K562 (cell line): ENCODE results near the gene BMPER. TPM values are rescaled to one million over a fixed set of nuclear protein-coding genes. Genes with fewer than 3 reads are reported as not detected.

ENCODE experiments used
- ATAC-seq: fragments of 200-7000 bp; cut with Tn5 transposase; 3 replicates; pipeline ENCODE4 v1.9.1; 2020; ENCODE audit warnings: moderate library complexity
- BruUV-seq: library from RNA; stranded (reverse); fragments of 400-500 nt; replicated peaks from 2 replicates; lab custom pipeline; 2021; lab: Mats Ljungman, UMichigan
- CTCF ChIA-PET: fragments of 300-600 bp; formaldehyde crosslinking; extraction: SDS; loops from one replicate; lab custom pipeline; 2021; ENCODE audit warnings: low intra/inter-chr PET ratio; lab: Yijun Ruan, JAX
- POLR2A ChIA-PET: fragments of 300-600, 350-650 bp; sonication (Branson Sonifier 250); formaldehyde crosslinking; extraction: SDS; loops from one replicate; lab custom pipeline; 2021; ENCODE audit warnings: antibody characterized with exemption, inconsistent platforms; lab: Yijun Ruan, JAX
- DNase-seq, 4 experiments: peaks; one replicate each; pipeline versions ENCODE4 v3.0.0 to v3.0.0-alpha.2; 2011 to 2018; ENCODE audit warnings: low spot score in 3 of 4, mixed read lengths in 3 of 4; ENCODE audit errors: extremely low read depth in 1 of 4
- FAIRE-seq: peaks from 2 replicates; lab custom pipeline; 2011; peaks lifted over from hg19 to GRCh38; lab: Jason Lieb, UNC
- H2AFZ ChIP-seq: 2 replicates; pipeline ENCODE4 v1.6.0; 2011; ENCODE audit warnings: low read depth, low read length, control low read depth, inconsistent platforms
- H3K27ac ChIP-seq: fragments of 200-600 bp; 3 replicates; pipeline ENCODE4 v1.8.0; 2011; ENCODE audit warnings: low read depth, mild to moderate bottlenecking, control low read depth, inconsistent platforms, low read length, moderate library complexity, mixed read lengths; ENCODE audit errors: extremely low read depth
- H3K27me3 ChIP-seq, 2 experiments: fragments of 300-600 bp in 1 of 2; 2 replicates in 1 of 2; 3 replicates in 1 of 2; pipeline versions ENCODE4 v1.6.0 to v1.8.0; 2011; ENCODE audit warnings: inconsistent platforms in 2 of 2, low read length in 2 of 2, mild to moderate bottlenecking in 1 of 2, mixed read lengths in 1 of 2, moderate library complexity in 1 of 2; ENCODE audit not compliant: control insufficient read depth in 2 of 2, insufficient read depth in 2 of 2
- H3K36me3 ChIP-seq: fragments of 300-600 bp; 3 replicates; pipeline ENCODE4 v1.8.0; 2011; ENCODE audit warnings: mild to moderate bottlenecking, low read length, inconsistent platforms; ENCODE audit not compliant: control insufficient read depth, insufficient read depth
- H3K4me1 ChIP-seq, 2 experiments: fragments of 200-600 bp in 1 of 2; replicated peaks in 1 of 2; 2 replicates in 1 of 2; 3 replicates in 1 of 2; pipeline versions ENCODE4 v1.5.1 to v1.8.0; 2011; ENCODE audit warnings: inconsistent platforms in 2 of 2, low read length in 2 of 2, mild to moderate bottlenecking in 1 of 2, mixed read lengths in 1 of 2, moderate library complexity in 1 of 2; ENCODE audit not compliant: control insufficient read depth in 2 of 2, insufficient read depth in 2 of 2
- H3K4me2 ChIP-seq: 2 replicates; pipeline ENCODE4 v1.6.1; 2011; ENCODE audit warnings: low read length, control low read depth, inconsistent platforms, mixed read lengths; ENCODE audit not compliant: insufficient read depth
- H3K4me3 ChIP-seq: fragments of 200-600 bp; sonication (generic), shearing (Covaris generic); 2 replicates; pipeline ENCODE4 v1.5.1; 2016; ENCODE audit warnings: control low read depth, inconsistent platforms
- H3K79me2 ChIP-seq: fragments of 200-600 bp; 3 replicates; pipeline ENCODE4 v1.8.0; 2011; ENCODE audit warnings: low read length, inconsistent platforms; ENCODE audit not compliant: control insufficient read depth, insufficient read depth
- H3K9ac ChIP-seq, 2 experiments: 2 replicates each; pipeline versions ENCODE4 v1.6.0 to v1.6.1; 2011; ENCODE audit warnings: low read depth in 2 of 2, low read length in 2 of 2, control low read depth in 1 of 2, inconsistent platforms in 1 of 2, mild to moderate bottlenecking in 1 of 2, mixed read lengths in 1 of 2; ENCODE audit not compliant: insufficient read depth in 1 of 2
- H3K9me1 ChIP-seq: one replicate; pipeline ENCODE4 v1.6.0; 2011; ENCODE audit warnings: inconsistent platforms, mild to moderate bottlenecking, low read length, moderate library complexity; ENCODE audit not compliant: control insufficient read depth, insufficient read depth
- H3K9me3 ChIP-seq: replicated peaks from 2 replicates; pipeline ENCODE4 v1.5.1; 2011; ENCODE audit warnings: low read depth, low read length, inconsistent platforms; ENCODE audit not compliant: control insufficient read depth, insufficient read depth
- H4K20me1 ChIP-seq: replicated peaks from 2 replicates; pipeline ENCODE4 v1.6.1; 2011; ENCODE audit warnings: low read length, inconsistent platforms, mixed read lengths; ENCODE audit not compliant: control insufficient read depth, insufficient read depth
- ATF2 ChIP-seq: sonication (generic); formaldehyde crosslinking; IDR thresholded peaks from 2 replicates; pipeline ENCODE4 v1.8.1; 2022; ENCODE audit warnings: missing genetic modification reagents
- HMG20B ChIP-seq: fragments of 250-450 bp; sonication (Bioruptor Pico); IDR thresholded peaks from 2 replicates; pipeline ENCODE4 v1.5.0; 2021; ENCODE audit warnings: mild to moderate bottlenecking
- HNRNPUL1 ChIP-seq: fragments of 200-400 bp; formaldehyde crosslinking; IDR thresholded peaks from 2 replicates; pipeline ENCODE4 v1.6.1; 2017; ENCODE audit warnings: low read length
- NFIC ChIP-seq: fragments of 450-650 bp; IDR thresholded peaks from 2 replicates; pipeline ENCODE4 v1.6.1; 2017; ENCODE audit warnings: mild to moderate bottlenecking, inconsistent platforms
- WHSC1 ChIP-seq: IDR thresholded peaks from one replicate; pipeline ENCODE4 v1.6.1; 2012; ENCODE audit warnings: low read length, control low read depth, inconsistent platforms
- ZEB2 ChIP-seq: fragments of 450-650 bp; IDR thresholded peaks from 2 replicates; pipeline ENCODE4 v1.6.1; 2016
- ZNF445 ChIP-seq: fragments of 250-450 bp; sonication (Bioruptor Pico); IDR thresholded peaks from 2 replicates; pipeline ENCODE4 v1.4.0; 2020; ENCODE audit warnings: low read depth, mild to moderate bottlenecking, moderate library complexity
- ZSCAN32 ChIP-seq: fragments of 450-650 bp; formaldehyde crosslinking; IDR thresholded peaks from 2 replicates; pipeline ENCODE4 v1.4.0; 2020; ENCODE audit warnings: mild to moderate bottlenecking, moderate library complexity
- WGBS: fragments of 100-300 bp; shearing (Covaris generic); methylation state at CpG from one replicate; pipeline ENCODE4 v1.1.6; 2016; ENCODE audit warnings: low coverage, mixed read lengths; ENCODE audit not compliant: insufficient coverage; ENCODE audit errors: missing lambda C conversion rate; 5-methylcytosine and 5-hydroxymethylcytosine counted together
- in situ Hi-C: fragments of 300-500 bp; cut with MboI; formaldehyde crosslinking; loops from 4 replicates; pipeline ENCODE4 v1.15.0; 2018; ENCODE audit warnings: inconsistent platforms, mixed read lengths
- intact Hi-C: fragments of 100-400 bp; cut with micrococcal nuclease; formaldehyde crosslinking; loops from 2 replicates; pipeline ENCODE4 v1.14.2; 2022
- polyA plus RNA-seq, 8 experiments: library from polyadenylated mRNA; depleted of rRNA in 4 of 8; stranded (reverse) in 5 of 8; unstranded in 3 of 8; fragments of >200 nt; fragmentation: Nextera tagmentation in 2 of 8; fragmentation: Illumina TruSeq in 1 of 8; extraction: Ambion mirVana in 2 of 8; extraction: Trizol in 1 of 8; gene quantifications; 2 replicates each; pipeline versions ENCODE4 v1.2.1 to v1.2.3, GENCODE V29; 2011 to 2014; ENCODE audit warnings: inconsistent platforms in 1 of 8, missing spikeins in 1 of 8
- total RNA-seq, 7 experiments: library from RNA; depleted of rRNA in 6 of 7; stranded (reverse); fragments of >200 nt in 6 of 7; fragmentation: Illumina TruSeq in 2 of 7; extraction: Trizol in 2 of 7; gene quantifications; 2 replicates each; pipeline versions ENCODE4 v1.2.1 to v1.2.3, GENCODE V29; 2011 to 2021; ENCODE audit warnings: low replicate concordance in 1 of 7

Gene BMPER
- total and polyA plus RNA-seq, 9 of the 15 experiments (the other 6 are each of a cell fraction or from before 2014, with no cell fraction given): not detected

- no peaks in the 10 kb centered on the region for H3K27me3 ChIP-seq
- in situ Hi-C loops (no loop called here), intact Hi-C loops (no loop called here)
- 0% methylated on average over 2 of the region's 2 CpGs for WGBS
- no peaks in the 10 kb centered on the region for H3K79me2 ChIP-seq
- H3K9me3 ChIP-seq: no peaks in the 10 kb centered on the region
- no peaks in the 10 kb centered on the region for H4K20me1 ChIP-seq
- H3K4me3 ChIP-seq: no peak overlapping the region
- no TSS peak for BruUV-seq
- H3K36me3 ChIP-seq: no peaks in the 10 kb centered on the region
- DNase-seq (no peak), ATAC-seq (no peak), FAIRE-seq (no peak)
- H3K9ac ChIP-seq: no peak overlapping the region
- H3K4me1 ChIP-seq: no peaks in the 10 kb centered on the region
- H3K9me1 ChIP-seq: no peaks in the 10 kb centered on the region
- ChIA-PET CTCF (no interaction called here), POLR2A (no interaction called here)
- TF ChIP-seq ZEB2 (no peak), HMG20B (CRISPR knock-in tag) (no peak), ZSCAN32 (CRISPR knock-in tag) (no peak), NFIC (no peak), WHSC1 (no peak), HNRNPUL1 (no peak), ATF2 (CRISPR knock-in tag) (no peak), ZNF445 (CRISPR knock-in tag) (no peak)
- no peak overlapping the region for H3K27ac ChIP-seq
- H2AFZ ChIP-seq: no peak overlapping the region
- H3K4me2 ChIP-seq: no peak overlapping the region
These were observed 138.9 kb downstream of the BMPER start for GRCh38 chr7:34044306-34044643.
